ENCODE data around the gene TMEM63C.

TMEM63C gene

GRCh38 chr14:77220246-77221017 lies 38.8 kb downstream of the TMEM63C start:
- no peak for DNase-seq (ENCODE audit: low read depth in 3 of 3)

GRCh38 chr14:77221241-77221871 lies 39.8 kb downstream of the TMEM63C start:
- DNase-seq (ENCODE audit: low read depth in 3 of 3), result no peak

- DNase-seq (ENCODE audit: low read depth in 3 of 3), result no peak
Measured at GRCh38 chr14:77222546-77223225, 41.1 kb downstream of the TMEM63C start.

GRCh38 chr14:77224212-77224611 lies 42.6 kb downstream of the TMEM63C start:
- DNase-seq (ENCODE audit: low read depth in 3 of 3), result no peak

GRCh38 chr14:77225254-77225653 lies 43.7 kb downstream of the TMEM63C start:
- DNase-seq (ENCODE audit: low read depth in 3 of 3), result no peak

GRCh38 chr14:77225892-77226557 lies 44.4 kb downstream of the TMEM63C start:
- no peak for DNase-seq (ENCODE audit: low read depth in 3 of 3)

- no peak for DNase-seq (ENCODE audit: low read depth in 3 of 3)
Measured at GRCh38 chr14:77228056-77228455, 46.5 kb downstream of the TMEM63C start.

- no peak for DNase-seq (ENCODE audit: low read depth in 3 of 3)
Measured at GRCh38 chr14:77230914-77231313, 49.3 kb downstream of the TMEM63C start.

GRCh38 chr14:77231721-77232120 lies 50.1 kb downstream of the TMEM63C start:
- no peak for DNase-seq (ENCODE audit: low read depth in 3 of 3)

GRCh38 chr14:77236814-77237213 lies 55.2 kb downstream of the TMEM63C start:
- no peak for DNase-seq (ENCODE audit: low read depth in 3 of 3)

GRCh38 chr14:77238356-77238755 lies 56.8 kb downstream of the TMEM63C start:
- DNase-seq (ENCODE audit: low read depth in 3 of 3), result no peak

GRCh38 chr14:77238996-77239395 lies 57.4 kb downstream of the TMEM63C start:
- DNase-seq (ENCODE audit: low read depth in 3 of 3), result no peak

GRCh38 chr14:77239412-77239811 lies 57.8 kb downstream of the TMEM63C start:
- no peak for DNase-seq (ENCODE audit: low read depth in 3 of 3)

- no peak for DNase-seq (ENCODE audit: low read depth in 3 of 3)
Measured at GRCh38 chr14:77240336-77240915, 58.8 kb downstream of the TMEM63C start.

- no peak for DNase-seq (ENCODE audit: low read depth in 3 of 3)
Measured at GRCh38 chr14:77241955-77242354, 60.4 kb downstream of the TMEM63C start.

GRCh38 chr14:77242752-77243151 lies 61.2 kb downstream of the TMEM63C start:
- no peak for DNase-seq (ENCODE audit: low read depth in 3 of 3)

- DNase-seq (ENCODE audit: low read depth in 3 of 3), result no peak
Measured at GRCh38 chr14:77243853-77244252, 62.3 kb downstream of the TMEM63C start.

GRCh38 chr14:77245820-77246219 lies 64.2 kb downstream of the TMEM63C start:
- no peak for DNase-seq (ENCODE audit: low read depth in 3 of 3)

- DNase-seq (ENCODE audit: low read depth in 3 of 3), result no peak
Measured at GRCh38 chr14:77246784-77247183, 65.2 kb downstream of the TMEM63C start.

GRCh38 chr14:77248666-77249065 lies 67.1 kb downstream of the TMEM63C start:
- no peak for DNase-seq (ENCODE audit: low read depth in 3 of 3)

- DNase-seq (ENCODE audit: low read depth in 3 of 3), result no peak
Measured at GRCh38 chr14:77249286-77249685, 67.7 kb downstream of the TMEM63C start.

- no peak for DNase-seq (ENCODE audit: low read depth in 3 of 3)
Measured at GRCh38 chr14:77250927-77251326, 69.3 kb downstream of the TMEM63C start.

All from stimulated activated CD4-positive, alpha-beta T cell treated with anti-CD3 and anti-CD28 coated beads, TNF-alpha, amount 100 ng/mL, for 4 hours (primary cell).